Rectal smooth muscle tissue (tissue), 1 donor: ENCODE data around the gene YPEL4.

Source experiments
- H3K27ac ChIP-seq: one replicate; pipeline ENCODE4 v1.7.0; 2013; ENCODE audit warnings: low read depth, low read length, inconsistent platforms
- H3K27me3 ChIP-seq: one replicate; pipeline ENCODE4 v1.7.0; 2013; ENCODE audit warnings: low read length; ENCODE audit not compliant: control insufficient read depth, insufficient read depth
- H3K36me3 ChIP-seq: one replicate; pipeline ENCODE4 v1.7.0; 2013; ENCODE audit warnings: low read length; ENCODE audit not compliant: control insufficient read depth, insufficient read depth
- H3K4me1 ChIP-seq: one replicate; pipeline ENCODE4 v1.7.0; 2013; ENCODE audit warnings: low read length; ENCODE audit not compliant: control insufficient read depth, insufficient read depth
- H3K4me3 ChIP-seq: one replicate; pipeline ENCODE4 v1.7.0; 2013; ENCODE audit warnings: low read length
- H3K9ac ChIP-seq: one replicate; pipeline ENCODE4 v1.7.0; 2013; ENCODE audit warnings: low read length

YPEL4 gene

GRCh38 chr11:57596266-57596885, 53.3 kb downstream of the YPEL4 start:
- no peak overlapping the region for H3K9ac ChIP-seq
- H3K27me3 ChIP-seq = no peaks in the 10 kb centered on the region
- H3K36me3 ChIP-seq = no peaks in the 10 kb centered on the region
- H3K27ac ChIP-seq = peak overlapping the region; percentile 89
- H3K4me1 ChIP-seq = peaks cover 9% of the 10 kb centered on the region
- H3K4me3 ChIP-seq = no peak overlapping the region
